HG03045 (cell line): ENCODE measurements around the gene SLC35A4.
"Not testable (repeated sequence)": the region's sequence is repeated elsewhere in the genome, so short reads cannot be mapped to it uniquely, and the experiment has no call there.

Experiments used
- ATAC-seq: cut with Tn5 transposase; IDR thresholded peaks from one replicate; pipeline ENCODE4 v1.9.1; 2021; ENCODE audit warnings: mild to moderate bottlenecking, moderate library complexity; ENCODE audit not compliant: unreplicated experiment

Gene SLC35A4

GRCh38 chr5:140588311-140589070 lies 23.9 kb downstream of the SLC35A4 start:
- no peak for ATAC-seq

DNA sequence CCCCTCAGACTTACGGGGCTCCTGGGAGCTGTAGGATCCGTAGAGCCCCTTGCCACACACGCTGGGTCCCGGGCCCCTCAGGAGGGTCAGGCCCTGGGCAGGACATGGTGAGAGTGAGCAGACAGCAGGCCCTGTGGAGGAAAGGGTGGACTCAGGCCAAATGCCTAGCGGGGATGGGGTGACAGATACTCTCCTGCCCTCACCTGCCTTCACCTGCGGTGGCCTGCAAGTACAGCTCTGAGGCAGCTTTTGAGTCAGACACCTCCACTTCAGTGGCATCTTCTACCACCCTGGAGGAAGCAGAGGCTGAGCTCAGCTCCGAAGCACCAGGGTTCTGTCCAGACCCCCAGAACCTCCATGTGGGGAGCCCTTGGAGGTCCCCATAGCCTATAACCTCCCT lies 26.2 kb downstream of the SLC35A4 start:
- no peak for ATAC-seq

GRCh38 chr5:140591747-140592372 lies 27.2 kb downstream of the SLC35A4 start:
- ATAC-seq = no peak

DNA sequence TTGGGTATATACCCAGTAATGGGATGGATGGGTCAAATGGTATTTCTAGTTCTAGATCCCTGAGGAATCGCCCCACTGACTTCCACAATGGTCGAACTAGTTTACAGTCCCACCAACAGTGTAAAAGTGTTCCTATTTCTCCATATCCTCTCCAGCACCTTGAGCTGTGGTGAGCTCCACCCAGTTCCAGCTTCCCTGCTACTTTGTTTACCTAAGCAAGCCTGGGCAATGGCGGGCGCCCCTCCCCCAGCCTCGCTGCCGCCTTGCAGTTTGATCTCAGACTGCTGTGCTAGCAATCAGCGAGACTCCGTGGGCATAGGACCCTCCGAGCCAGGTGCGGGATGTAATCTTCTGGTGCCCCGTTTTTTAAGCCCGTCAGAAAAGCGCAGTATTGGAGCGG lies 28.4 kb downstream of the SLC35A4 start:
- not testable (repeated sequence) for ATAC-seq

- no peak for ATAC-seq
Measured at GRCh38 chr5:140594169-140594568, 29.5 kb downstream of the SLC35A4 start.

DNA sequence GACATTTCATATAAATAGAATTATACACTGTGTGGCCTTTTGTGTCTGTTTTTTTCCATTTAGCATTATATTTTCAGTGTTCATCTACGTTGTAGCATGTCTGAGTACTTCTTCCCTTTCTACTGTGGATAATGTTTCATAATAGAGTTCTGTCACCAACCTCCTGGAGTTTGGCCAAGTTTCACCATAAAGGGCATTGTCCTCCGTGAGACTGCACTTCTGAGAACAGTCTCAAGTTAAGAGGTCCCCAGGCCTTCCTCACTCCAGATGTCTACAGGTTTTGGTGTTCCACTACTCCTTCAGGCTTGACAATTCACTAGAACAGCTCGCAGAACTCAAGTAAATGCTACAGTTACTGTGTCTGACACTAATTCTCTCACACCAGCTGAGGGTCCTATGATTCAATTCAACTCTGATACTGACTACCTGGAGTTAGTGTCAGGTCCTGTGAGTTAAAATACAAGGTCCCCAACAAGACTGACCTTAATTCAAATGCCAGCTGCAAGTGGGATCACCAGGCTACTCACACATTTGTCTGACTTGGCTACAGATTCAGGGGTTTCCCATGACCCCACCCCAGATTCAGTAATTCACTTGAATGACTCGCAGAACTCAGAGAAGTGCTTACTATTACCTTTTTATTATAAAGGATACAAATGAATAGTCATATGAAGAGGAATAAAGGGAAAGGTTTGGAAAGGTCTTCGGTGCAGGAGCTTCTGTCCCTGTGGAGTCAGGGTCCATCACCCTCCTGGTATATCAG lies 31.1 kb downstream of the SLC35A4 start:
- ATAC-seq = no peak

DNA sequence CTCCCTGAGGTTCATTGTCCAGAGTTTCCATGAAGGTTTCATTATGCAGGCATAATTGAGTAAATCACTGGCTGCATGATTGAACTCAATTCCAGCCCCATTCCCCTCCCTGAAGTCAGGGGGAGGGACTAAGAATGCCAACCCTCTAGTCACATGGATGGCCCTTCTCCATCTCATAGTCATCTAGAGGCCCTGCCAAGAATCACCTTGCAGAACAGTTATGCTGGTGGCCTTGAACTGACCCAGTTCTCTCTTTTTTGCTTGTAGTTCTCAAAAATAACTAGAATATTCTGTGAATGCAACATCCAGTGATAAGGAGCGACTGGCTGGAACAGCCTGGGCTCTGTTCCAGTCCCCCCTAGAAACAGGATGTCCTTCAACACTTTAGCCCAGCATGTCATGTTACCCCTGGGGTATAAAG lies 31.7 kb downstream of the SLC35A4 start:
- no peak for ATAC-seq

GRCh38 chr5:140598836-140599235 lies 34.2 kb downstream of the SLC35A4 start:
- no peak for ATAC-seq

DNA sequence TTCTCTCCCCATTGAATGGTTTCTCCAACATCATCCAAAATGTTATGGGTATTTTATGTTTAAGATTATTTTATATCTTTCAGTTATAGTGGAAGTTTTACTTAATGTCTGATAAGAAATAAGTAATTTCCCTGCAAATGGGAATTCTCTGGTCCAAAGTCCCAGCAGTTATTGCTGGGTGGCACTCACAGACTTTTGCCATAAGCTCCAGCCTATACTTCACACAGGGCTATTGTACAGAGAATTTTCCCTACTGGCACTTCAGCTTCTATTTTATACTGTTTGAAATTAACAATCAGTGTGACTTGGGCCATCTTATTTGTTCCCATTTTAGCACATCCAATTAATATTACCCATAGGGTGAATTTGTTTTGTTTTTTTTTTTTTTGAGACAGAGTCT lies 35.5 kb downstream of the SLC35A4 start:
- no peak for ATAC-seq

DNA sequence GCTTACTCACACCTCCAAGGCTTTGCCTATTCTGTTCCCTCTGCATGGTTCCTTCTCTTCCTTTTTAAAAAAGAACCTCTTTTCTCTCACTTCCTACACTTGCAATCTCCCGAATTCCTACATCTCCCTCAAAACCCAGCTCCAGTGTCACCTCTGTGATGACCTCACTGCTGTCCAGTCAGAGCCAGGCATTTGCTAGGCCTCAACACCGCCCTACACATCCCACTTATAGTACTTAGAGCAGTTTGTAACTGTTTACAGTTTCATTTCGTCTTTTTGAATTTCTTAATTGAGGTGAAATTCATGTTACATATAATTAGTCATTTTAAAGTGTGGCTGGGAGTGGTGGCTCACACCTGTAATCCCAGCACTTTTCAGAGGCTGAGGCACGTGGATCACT lies 37.5 kb downstream of the SLC35A4 start:
- ATAC-seq = no peak

- ATAC-seq = not testable (repeated sequence)
Measured at GRCh38 chr5:140603446-140603698, 38.7 kb downstream of the SLC35A4 start.

GRCh38 chr5:140603734-140604133 lies 39.1 kb downstream of the SLC35A4 start:
- no peak for ATAC-seq

- ATAC-seq = no peak
Measured at GRCh38 chr5:140605879-140606278, 41.3 kb downstream of the SLC35A4 start.

- ATAC-seq = no peak
Measured at GRCh38 chr5:140607031-140607430, 42.4 kb downstream of the SLC35A4 start.

- ATAC-seq = no peak
Measured at GRCh38 chr5:140608722-140609121, 44.1 kb downstream of the SLC35A4 start.

DNA sequence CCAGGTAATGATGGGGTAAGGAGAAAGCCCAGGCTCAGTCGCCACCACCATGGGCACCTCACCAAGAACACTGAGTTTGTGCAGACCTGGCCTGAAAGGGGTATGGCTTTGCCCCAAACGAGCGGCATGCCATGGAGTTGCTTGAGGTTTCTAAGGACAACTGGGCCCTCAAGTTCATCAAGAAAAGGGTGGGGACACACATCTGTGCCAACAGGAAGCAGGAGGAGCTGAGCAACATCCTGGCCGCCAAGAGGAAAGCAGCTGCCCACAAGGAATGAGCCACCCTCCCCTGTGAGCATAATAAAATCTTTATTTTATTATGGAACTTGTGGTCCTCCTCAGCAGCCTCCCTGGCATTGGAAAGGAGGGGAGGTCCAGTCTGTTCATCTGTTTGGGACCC lies 44.5 kb downstream of the SLC35A4 start:
- ATAC-seq = no peak

GRCh38 chr5:140611020-140611521 lies 46.4 kb downstream of the SLC35A4 start:
- ATAC-seq = no peak
